Daoy (cell line): ENCODE measurements around the gene HERC6. TPM values are rescaled to one million over a fixed set of nuclear protein-coding genes. Genes with fewer than 3 reads are reported as not detected.
"Not testable (repeated sequence)": the region's sequence is repeated elsewhere in the genome, so short reads cannot be mapped to it uniquely, and the experiment has no call there.

Experiments used
- DNase-seq: peaks from one replicate; pipeline ENCODE4 v3.0.0-alpha.2; 2015; ENCODE audit warnings: low read depth
- total RNA-seq: library from RNA; depleted of rRNA; stranded (reverse); fragments of >200 nt; shearing (Covaris generic); gene quantifications from 2 replicates; pipeline ENCODE4 v1.2.3, GENCODE V29; 2014

HERC6 gene
- total RNA-seq, 1 experiment from 2014 or later: 3.4 TPM

DNA sequence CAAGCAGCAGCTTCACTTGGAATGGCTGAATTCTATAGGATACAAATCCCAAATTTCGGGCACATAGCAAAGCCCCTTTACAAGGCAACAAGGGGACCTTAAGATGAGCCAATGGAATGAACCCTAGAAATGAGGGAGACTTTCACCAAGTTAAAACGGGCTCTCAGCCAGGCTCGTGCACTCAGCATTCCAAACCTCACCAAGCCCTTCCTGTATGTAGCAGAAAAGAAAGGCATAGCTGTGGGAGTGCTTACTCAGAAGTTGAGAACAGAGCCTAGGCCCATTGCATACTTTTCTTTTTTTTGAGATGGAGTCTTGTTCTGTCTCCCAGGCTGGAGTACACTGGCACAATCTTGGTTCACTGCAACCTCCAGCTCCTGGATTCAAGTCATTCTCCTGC lies 67.5 kb downstream of the HERC6 start:
- no peak for DNase-seq

DNA sequence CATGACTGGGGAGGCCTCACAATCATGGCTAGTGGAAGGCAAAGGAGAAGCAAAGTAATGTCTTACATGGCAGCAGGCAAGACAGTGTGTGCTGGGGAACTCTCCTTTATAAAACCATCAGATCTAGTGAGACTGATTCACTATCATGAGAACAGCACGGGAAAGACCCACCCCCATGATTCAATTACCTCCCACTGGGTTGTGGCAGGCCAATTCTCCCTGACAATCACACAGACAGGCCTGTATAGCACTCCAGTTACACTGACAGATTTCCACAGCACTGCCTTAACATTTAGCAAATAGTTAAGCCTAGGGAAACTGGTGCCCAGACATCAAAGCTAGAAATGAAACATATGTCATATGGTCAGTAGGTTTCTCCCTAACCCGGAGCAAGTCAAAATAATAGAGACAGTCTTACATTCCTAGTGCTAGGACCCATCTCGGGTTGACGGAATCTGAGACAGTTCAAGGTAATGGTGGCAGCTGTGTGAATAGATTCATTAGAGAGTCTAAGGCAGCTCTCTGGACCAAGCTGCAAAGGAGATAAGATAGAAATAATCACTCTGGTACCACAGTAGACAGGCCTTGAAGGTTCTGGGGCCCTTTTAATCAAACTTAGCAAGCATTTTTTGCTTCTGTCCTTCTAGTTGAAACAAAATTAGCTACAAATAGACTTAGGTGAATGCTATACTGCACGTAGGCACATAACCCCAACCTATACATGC lies 68.9 kb downstream of the HERC6 start:
- no peak for DNase-seq

- not testable (repeated sequence) for DNase-seq
These were observed 69.6 kb downstream of the HERC6 start for GRCh38 chr4:88448211-88448765.

DNA sequence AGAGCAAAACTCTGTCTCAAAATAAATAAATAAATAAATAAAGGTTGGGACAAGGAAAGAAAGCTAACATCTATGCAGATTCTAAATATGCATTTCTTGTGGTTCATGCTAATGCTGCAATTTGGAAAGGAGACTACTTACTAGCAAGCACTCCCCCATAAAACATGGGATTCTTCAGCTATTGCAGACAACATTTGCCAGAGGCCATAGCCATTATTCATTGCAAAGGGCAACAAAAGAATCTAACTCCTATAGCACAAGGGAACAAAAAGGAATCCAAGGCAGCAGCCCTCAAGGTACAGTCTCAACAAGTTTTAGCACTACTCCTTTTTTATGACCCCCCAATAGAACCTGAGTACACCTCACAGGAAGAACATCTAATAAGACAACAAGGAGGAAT lies 70.2 kb downstream of the HERC6 start:
- DNase-seq: no peak

DNA sequence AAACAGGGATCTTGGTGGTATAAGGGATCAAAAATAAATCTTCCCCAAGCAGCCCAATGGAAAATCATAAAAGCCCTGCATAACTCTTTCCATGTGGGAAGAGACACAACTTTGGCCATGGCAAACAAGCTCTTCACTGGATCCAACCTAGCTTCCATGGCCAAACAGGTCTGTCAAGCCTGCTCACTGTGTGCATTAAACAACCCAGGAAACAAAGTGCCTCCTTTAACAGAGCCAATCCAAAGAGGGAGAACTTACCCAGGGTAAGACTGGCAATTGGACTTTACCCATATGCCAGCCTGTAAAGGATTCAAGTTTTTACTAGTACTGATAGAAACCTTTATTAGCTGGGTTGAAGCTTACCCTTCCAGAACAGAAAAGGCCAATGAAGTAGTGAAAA lies 70.6 kb downstream of the HERC6 start:
- DNase-seq: no peak

DNA sequence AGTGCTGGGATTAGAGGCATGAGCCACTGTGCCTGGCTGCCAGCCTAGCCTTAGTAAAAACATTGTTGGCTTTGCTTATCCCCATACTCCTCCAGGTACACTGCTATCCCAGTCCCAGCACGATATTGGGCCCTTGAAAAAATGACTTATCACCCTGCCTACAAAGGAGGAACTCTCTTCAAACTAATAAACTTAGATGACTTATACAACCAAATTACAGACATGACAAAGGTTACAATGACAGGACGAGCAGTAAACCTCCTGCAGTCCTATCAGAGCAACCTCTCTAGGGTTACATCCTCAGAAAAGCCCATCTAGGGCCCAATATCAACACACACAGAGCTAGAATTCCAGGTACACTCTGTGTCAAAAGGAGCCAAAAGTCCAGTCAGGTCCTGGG lies 72.6 kb downstream of the HERC6 start:
- no peak for DNase-seq

- no peak for DNase-seq
These were observed 74.3 kb downstream of the HERC6 start for GRCh38 chr4:88452912-88453311.

GRCh38 chr4:88456670-88457306 lies 78.1 kb downstream of the HERC6 start, which contains the start of gene HERC5:
Gene HERC5, plus strand, starts transcription at chr4:88457119. Its CDS starts 151 bp downstream, at chr4:88457270.
- DNase-seq: peak; percentile 88

DNA sequence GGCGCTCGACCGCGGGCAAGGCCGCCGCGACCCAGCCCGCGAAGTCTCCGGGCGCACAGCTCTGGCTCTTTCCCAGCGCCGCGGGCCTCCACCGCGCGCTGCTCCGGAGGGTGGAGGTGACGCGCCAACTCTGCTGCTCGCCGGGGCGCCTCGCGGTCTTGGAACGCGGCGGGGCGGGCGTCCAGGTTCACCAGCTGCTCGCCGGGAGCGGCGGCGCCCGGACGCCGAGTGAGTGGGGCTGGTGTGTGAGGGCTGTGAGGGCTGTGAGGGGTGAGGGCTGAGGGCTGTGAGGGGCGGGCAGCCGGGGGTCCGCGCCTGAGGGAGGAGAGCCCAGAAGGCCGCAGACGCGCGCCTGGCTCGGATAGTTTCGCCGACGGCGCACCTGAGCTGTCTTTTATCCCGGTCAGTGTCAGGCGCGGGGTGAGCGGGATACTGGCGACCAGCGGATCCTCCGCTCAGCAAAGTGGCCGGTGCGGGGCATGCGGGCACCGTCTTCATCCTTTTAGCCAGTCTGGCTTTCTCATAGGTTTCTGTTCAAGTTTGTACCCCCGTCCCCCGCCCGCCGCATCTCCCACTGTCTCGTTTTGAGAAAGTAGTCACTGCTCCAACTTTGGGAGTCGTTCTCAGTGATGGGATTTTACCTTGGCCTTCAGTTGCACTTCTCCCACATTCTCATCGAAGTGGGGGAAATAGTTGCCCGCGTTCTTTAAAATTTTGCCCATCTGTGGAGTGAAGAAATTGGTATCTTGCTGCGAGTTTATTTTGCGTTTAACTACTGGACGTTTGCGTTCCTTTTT lies 78.9 kb downstream of the HERC6 start:
- DNase-seq: no peak

DNA sequence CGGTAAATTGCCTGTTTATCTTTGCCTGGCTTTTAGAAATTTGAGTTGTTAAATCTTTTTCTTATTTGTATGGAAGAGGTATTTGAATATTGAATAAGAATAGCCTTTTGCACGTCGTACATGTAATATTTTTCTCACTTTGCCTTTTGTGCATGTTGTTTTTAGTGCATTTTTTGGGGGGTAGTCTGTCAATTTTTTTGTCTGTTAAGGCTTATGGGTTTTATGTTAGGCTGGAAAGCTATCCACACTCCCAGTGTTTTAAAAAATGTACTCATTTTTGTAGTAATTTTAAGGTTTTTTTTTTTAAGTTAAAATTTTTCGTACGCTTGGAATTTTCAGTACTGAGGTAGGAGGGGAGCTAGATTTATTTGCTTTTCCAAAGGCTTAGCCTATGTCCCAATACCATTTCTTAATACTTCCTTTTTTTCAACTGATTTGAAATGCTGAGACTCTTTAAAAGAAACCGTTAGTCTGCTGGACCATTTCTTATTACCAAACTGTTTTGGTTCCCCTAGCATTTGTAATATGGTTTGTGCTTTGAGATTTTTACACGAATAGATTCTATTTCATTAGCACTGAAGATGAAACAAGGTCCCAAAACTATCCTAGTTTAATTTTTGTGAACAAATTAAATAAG lies 79.6 kb downstream of the HERC6 start:
- DNase-seq: no peak

- no peak for DNase-seq
These were observed 87.1 kb downstream of the HERC6 start for GRCh38 chr4:88465653-88466192.

- no peak for DNase-seq
These were observed 88.7 kb downstream of the HERC6 start for GRCh38 chr4:88467392-88467791.

DNA sequence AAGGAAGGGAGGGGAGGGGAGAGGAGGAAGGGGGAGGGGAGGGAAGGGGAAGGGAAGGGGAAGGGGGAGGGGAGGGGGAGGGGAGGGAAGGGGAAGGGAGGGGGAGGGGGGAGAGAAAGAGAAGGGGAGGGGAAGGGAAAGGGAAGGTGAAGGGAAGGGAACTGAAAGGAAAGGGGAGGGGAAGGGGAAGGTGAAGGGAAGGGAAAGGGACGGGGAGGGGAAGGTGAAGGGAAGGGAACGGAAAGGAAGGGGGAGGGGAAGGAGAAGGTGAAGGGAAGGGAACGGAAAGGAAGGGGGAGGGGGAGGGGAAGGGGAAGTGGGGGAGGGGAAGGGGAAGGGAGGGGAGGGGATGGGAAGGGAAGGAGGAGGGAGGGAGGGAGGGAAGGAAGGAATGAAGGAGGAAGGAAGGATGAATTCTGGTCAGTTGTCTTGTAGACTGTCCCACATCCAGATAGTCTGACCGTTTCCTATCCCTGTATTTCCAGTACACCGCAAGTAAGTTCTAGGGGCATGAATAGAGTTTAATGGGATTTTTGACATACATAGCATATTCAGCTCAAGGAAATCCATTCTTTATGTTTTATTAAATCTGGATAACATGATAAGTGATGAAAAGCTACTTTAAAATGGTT lies 98.7 kb downstream of the HERC6 start:
- no peak for DNase-seq

- DNase-seq: no peak
These were observed 99.6 kb downstream of the HERC6 start for GRCh38 chr4:88478247-88478646.

- DNase-seq: no peak
These were observed 102.9 kb downstream of the HERC6 start for GRCh38 chr4:88481537-88481936.

DNA sequence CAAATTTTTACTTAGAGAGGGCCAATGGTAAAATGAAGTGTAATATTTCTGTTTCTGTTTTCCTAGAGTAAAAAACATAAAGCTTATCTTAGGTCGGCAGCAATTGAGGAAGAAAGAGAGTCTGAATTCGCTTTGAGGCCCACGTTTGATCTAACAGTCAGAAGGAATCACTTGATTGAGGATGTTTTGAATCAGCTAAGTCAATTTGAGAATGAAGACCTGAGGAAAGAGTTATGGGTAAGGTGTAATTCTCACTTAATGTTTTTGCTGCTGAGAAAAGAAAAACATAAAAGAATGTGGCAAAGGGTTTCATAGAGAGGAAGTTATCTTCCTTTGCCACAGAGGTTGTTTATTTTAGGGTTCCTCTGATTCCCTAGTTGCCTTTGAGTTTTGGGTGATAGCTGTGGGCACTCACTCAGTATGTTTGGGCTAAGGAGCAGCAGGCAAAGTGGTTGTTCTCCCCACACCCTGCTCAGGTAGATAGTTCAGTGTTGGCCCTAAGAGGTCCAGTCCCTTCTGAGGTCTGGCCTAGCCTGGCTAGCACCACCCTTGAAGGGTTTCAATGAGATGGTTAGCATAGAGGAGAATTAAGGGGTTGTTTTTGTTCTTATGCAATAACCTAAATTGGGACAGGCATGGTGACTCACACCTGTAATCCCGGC lies 110.6 kb downstream of the HERC6 start:
- no peak for DNase-seq
